Neural progenitor cell (in vitro differentiated cells): ENCODE measurements around the gene NOB1. TPM values are rescaled to one million over a fixed set of nuclear protein-coding genes. Genes with fewer than 3 reads are reported as not detected.

Experiments
- DNase-seq: peaks from one replicate; pipeline ENCODE4 v3.0.0-alpha.2; 2016; ENCODE audit warnings: low spot score
- H2AFZ ChIP-seq: fragments of 200-600 bp; sonication (generic); replicated peaks from 2 replicates; pipeline ENCODE4 v1.6.1; 2016; ENCODE audit warnings: antibody characterized with exemption
- H3F3A ChIP-seq: fragments of 200-600 bp; sonication (generic); 2 replicates; pipeline ENCODE4 v1.6.1; 2016; ENCODE audit warnings: antibody characterized with exemption, low read depth
- H3K27ac ChIP-seq: fragments of 200-600 bp; sonication (generic); 2 replicates; pipeline ENCODE4 v1.5.1; 2016; ENCODE audit warnings: mild to moderate bottlenecking
- H3K27me3 ChIP-seq: fragments of 200-600 bp; sonication (generic); 2 replicates; pipeline ENCODE4 v1.6.1; 2016; ENCODE audit warnings: mild to moderate bottlenecking, moderate library complexity
- H3K36me3 ChIP-seq: fragments of 200-600 bp; sonication (generic); 2 replicates; pipeline ENCODE4 v1.5.1; 2016
- H3K4me1 ChIP-seq: fragments of 200-600 bp; sonication (generic); 2 replicates; pipeline ENCODE4 v1.6.1; 2016; ENCODE audit warnings: mixed run types
- H3K4me2 ChIP-seq: fragments of 200-600 bp; sonication (generic); 2 replicates; pipeline ENCODE4 v1.6.1; 2016
- H3K4me3 ChIP-seq: fragments of 200-600 bp; sonication (generic); 2 replicates; pipeline ENCODE4 v1.5.1; 2016
- H3K79me2 ChIP-seq: fragments of 200-600 bp; sonication (generic); 2 replicates; pipeline ENCODE4 v1.6.1; 2016; ENCODE audit warnings: low read depth
- H3K9ac ChIP-seq: fragments of 200-600 bp; sonication (generic); 2 replicates; pipeline ENCODE4 v1.6.1; 2016
- H3K9me3 ChIP-seq: fragments of 200-600 bp; sonication (generic); 2 replicates; pipeline ENCODE4 v1.5.1; 2016; ENCODE audit warnings: low read depth
- H4K20me1 ChIP-seq: fragments of 200-600 bp; sonication (generic); 2 replicates; pipeline ENCODE4 v1.6.1; 2016; ENCODE audit warnings: low read depth
- H3K27ac Mint-ChIP-seq: 3 replicates; pipeline ENCODE4 v1.8.0; 2021; ENCODE audit warnings: mixed read lengths
- H3K27me3 Mint-ChIP-seq: 2 replicates; pipeline ENCODE4 v1.8.0; 2022; ENCODE audit warnings: low read depth, mild to moderate bottlenecking, inconsistent platforms, moderate library complexity, mixed read lengths; ENCODE audit not compliant: insufficient read depth
- H3K36me3 Mint-ChIP-seq: 3 replicates; pipeline ENCODE4 v1.8.0; 2021; ENCODE audit warnings: mixed read lengths
- H3K4me1 Mint-ChIP-seq: 3 replicates; pipeline ENCODE4 v1.8.0; 2021; ENCODE audit warnings: mixed read lengths
- H3K4me3 Mint-ChIP-seq: 3 replicates; pipeline ENCODE4 v1.8.0; 2021; ENCODE audit warnings: mild to moderate bottlenecking, moderate library complexity, mixed read lengths
- H3K9me3 Mint-ChIP-seq: 3 replicates; pipeline ENCODE4 v1.8.0; 2020; ENCODE audit warnings: mixed read lengths
- CTCF ChIP-seq: fragments of 200-600 bp; sonication (generic); IDR thresholded peaks from 2 replicates; pipeline ENCODE4 v1.5.1; 2017; ENCODE audit warnings: antibody characterized with exemption, mild to moderate bottlenecking
- EZH2 ChIP-seq: fragments of 200-600 bp; sonication (generic); IDR thresholded peaks from 2 replicates; pipeline ENCODE4 v1.6.1; 2017; ENCODE audit warnings: antibody characterized with exemption, mild to moderate bottlenecking, moderate library complexity
- EZH2phosphoT487 ChIP-seq: fragments of 200-600 bp; sonication (generic); IDR thresholded peaks from 2 replicates; pipeline ENCODE4 v1.6.1; 2017; ENCODE audit warnings: antibody characterized with exemption
- total RNA-seq: library from RNA; depleted of rRNA; stranded (reverse); fragments of >200 nt; gene quantifications from 2 replicates; pipeline ENCODE4 v1.2.3, GENCODE V29; 2015; ENCODE audit warnings: low replicate concordance

The NOB1 gene
- total RNA-seq, 1 donor from 2014 or later = 30.3 TPM

DNA sequence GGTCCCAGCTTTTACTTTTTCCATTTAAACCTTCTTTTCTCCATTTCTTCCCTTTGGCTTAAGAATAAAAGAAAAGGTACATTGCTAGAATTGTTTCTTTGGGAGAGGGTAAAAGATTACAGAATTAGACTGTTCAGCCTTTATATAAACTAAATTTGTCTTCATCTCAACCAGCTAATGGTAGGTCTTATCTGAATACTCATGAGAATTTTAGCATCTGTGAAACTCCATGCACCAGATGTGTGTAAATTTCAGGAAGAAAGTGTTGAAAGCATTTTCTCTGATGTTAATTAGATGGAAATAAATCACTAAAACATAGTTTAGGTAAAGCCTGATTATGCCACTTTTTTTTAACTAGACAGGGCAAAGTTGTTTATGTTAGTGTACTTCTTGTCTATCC is 53.3 kb downstream of the NOB1 start:
- no peaks in the 10 kb centered on the region for H3K9me3 ChIP-seq
- H3K4me3 ChIP-seq = no peak overlapping the region
- Mint-ChIP-seq H3K4me3 (no peak overlapping the region), H3K27ac (no peak overlapping the region), H3K4me1 (no peaks in the 10 kb centered on the region), H3K36me3 (no peaks in the 10 kb centered on the region), H3K9me3 (no peaks in the 10 kb centered on the region), H3K27me3 (no peaks in the 10 kb centered on the region)
- no peaks in the 10 kb centered on the region for H3K79me2 ChIP-seq
- no peak overlapping the region for H2AFZ ChIP-seq
- no peak overlapping the region for H3K9ac ChIP-seq
- H3K36me3 ChIP-seq = no peaks in the 10 kb centered on the region
- no peak for DNase-seq
- H3K4me2 ChIP-seq = no peak overlapping the region
- H3K27me3 ChIP-seq = no peaks in the 10 kb centered on the region
- H3K4me1 ChIP-seq = peaks cover 8% of the 10 kb centered on the region
- no peak for TF ChIP-seq CTCF
- TF ChIP-seq EZH2phosphoT487 = no peak
- no peak for TF ChIP-seq EZH2
- H3F3A ChIP-seq = peaks cover 9% of the 10 kb centered on the region
- no peak overlapping the region for H3K27ac ChIP-seq
- H4K20me1 ChIP-seq = no peaks in the 10 kb centered on the region

DNA sequence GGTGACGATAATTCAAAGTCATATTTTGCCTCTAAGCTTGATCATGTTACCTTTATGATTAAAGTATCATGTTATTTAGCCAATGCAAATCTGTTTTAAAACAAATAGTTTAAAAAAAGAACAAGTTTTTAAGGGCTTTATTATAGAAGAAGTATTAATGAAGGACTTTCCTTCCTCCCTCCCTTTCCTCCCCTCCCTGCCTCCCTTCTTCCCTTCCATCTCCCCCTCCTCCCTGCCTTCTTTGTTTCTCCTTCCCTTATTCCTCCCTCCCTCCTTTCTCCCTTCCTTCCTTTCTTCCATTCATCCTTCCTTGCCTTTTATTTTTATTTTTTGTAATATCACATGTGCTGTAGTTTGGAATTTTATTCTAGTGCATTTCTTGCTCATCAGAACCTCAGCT is 54.8 kb downstream of the NOB1 start:
- H3K27me3 ChIP-seq = no peaks in the 10 kb centered on the region
- peaks cover 11% of the 10 kb centered on the region for H3K36me3 ChIP-seq
- Mint-ChIP-seq H3K9me3 (no peaks in the 10 kb centered on the region), H3K27me3 (no peaks in the 10 kb centered on the region), H3K36me3 (peaks cover 3% of the 10 kb centered on the region), H3K4me1 (no peaks in the 10 kb centered on the region), H3K27ac (no peak overlapping the region), H3K4me3 (no peak overlapping the region)
- no peaks in the 10 kb centered on the region for H3K9me3 ChIP-seq
- H3F3A ChIP-seq = peaks cover 10% of the 10 kb centered on the region
- DNase-seq = no peak
- H3K4me1 ChIP-seq = peaks cover 8% of the 10 kb centered on the region
- no peak overlapping the region for H3K4me2 ChIP-seq
- no peaks in the 10 kb centered on the region for H4K20me1 ChIP-seq
- no peak overlapping the region for H3K27ac ChIP-seq
- no peak for TF ChIP-seq EZH2
- TF ChIP-seq CTCF = no peak
- TF ChIP-seq EZH2phosphoT487 = no peak
- no peak overlapping the region for H2AFZ ChIP-seq
- no peak overlapping the region for H3K9ac ChIP-seq
- no peak overlapping the region for H3K4me3 ChIP-seq
- no peaks in the 10 kb centered on the region for H3K79me2 ChIP-seq

GRCh38 chr16:69698404-69698803 is 56.3 kb downstream of the NOB1 start:
- Histone ChIP-seq H3K4me3 (no peak overlapping the region), H3K27me3 (no peaks in the 10 kb centered on the region), H2AFZ (no peak overlapping the region), H3K36me3 (peaks cover 16% of the 10 kb centered on the region), H3K9me3 (no peaks in the 10 kb centered on the region), H3K4me2 (no peak overlapping the region), H4K20me1 (no peaks in the 10 kb centered on the region), H3K27ac (no peak overlapping the region), H3F3A (peaks cover 6% of the 10 kb centered on the region), H3K9ac (no peak overlapping the region), H3K79me2 (no peaks in the 10 kb centered on the region), H3K4me1 (peaks cover 8% of the 10 kb centered on the region)
- Mint-ChIP-seq H3K9me3 (no peaks in the 10 kb centered on the region), H3K4me3 (no peak overlapping the region), H3K27me3 (no peaks in the 10 kb centered on the region), H3K4me1 (no peaks in the 10 kb centered on the region), H3K27ac (no peak overlapping the region), H3K36me3 (peaks cover 12% of the 10 kb centered on the region)
- TF ChIP-seq EZH2 = no peak
- no peak for TF ChIP-seq EZH2phosphoT487
- TF ChIP-seq CTCF = no peak
- no peak for DNase-seq

- H3K27ac Mint-ChIP-seq = no peak overlapping the region
Observed at GRCh38 chr16:69693916-69694315, 60.8 kb downstream of the NOB1 start.

More at GRCh38 chr16:69693916-69694315, 60.8 kb downstream of the NOB1 start:
- Histone ChIP-seq H3K9ac (no peak overlapping the region), H3K4me3 (no peak overlapping the region), H3K4me2 (no peak overlapping the region), H3K27ac (no peak overlapping the region), H3K27me3 (no peaks in the 10 kb centered on the region), H3K79me2 (no peaks in the 10 kb centered on the region), H3K9me3 (no peaks in the 10 kb centered on the region), H3K36me3 (peaks cover 24% of the 10 kb centered on the region), H4K20me1 (no peaks in the 10 kb centered on the region), H3F3A (peaks cover 6% of the 10 kb centered on the region), H3K4me1 (peaks cover 8% of the 10 kb centered on the region), H2AFZ (no peak overlapping the region)
- TF ChIP-seq EZH2phosphoT487 = no peak
- no peak for TF ChIP-seq EZH2
- no peak for TF ChIP-seq CTCF
- Mint-ChIP-seq H3K36me3 (peaks cover 26% of the 10 kb centered on the region), H3K4me3 (no peak overlapping the region), H3K4me1 (no peaks in the 10 kb centered on the region), H3K27me3 (peaks cover 2% of the 10 kb centered on the region), H3K9me3 (no peaks in the 10 kb centered on the region)
- no peak for DNase-seq
